Small intestine (tissue), 7 donors: ENCODE measurements around the gene OCA2. TPM values are rescaled to one million over a fixed set of nuclear protein-coding genes. Genes with fewer than 3 reads are reported as not detected.
"Not testable (repeated sequence)": the region's sequence is repeated elsewhere in the genome, so short reads cannot be mapped to it uniquely, and the experiment has no call there.

Experiments
- DNase-seq, 2 donors: peaks; one replicate each; pipeline versions ENCODE4 v3.0.0 to v3.0.0-alpha.2; 2013
- FAIRE-seq: peaks from 2 replicates; lab custom pipeline; 2012; peaks lifted over from hg19 to GRCh38; lab: Jason Lieb, UNC
- H3K27ac ChIP-seq, 3 donors: one replicate each; pipeline ENCODE4 v1.5.1; 2013; ENCODE audit warnings: low read length in 2 of 3, mild to moderate bottlenecking in 2 of 3, control low read depth in 1 of 3, inconsistent platforms in 1 of 3, low read depth in 1 of 3, moderate library complexity in 1 of 3
- H3K27me3 ChIP-seq, 3 donors: one replicate each; pipeline ENCODE4 v1.6.1; 2013; ENCODE audit warnings: low read length in 3 of 3, inconsistent platforms in 1 of 3; ENCODE audit not compliant: control insufficient read depth in 3 of 3, insufficient read depth in 3 of 3
- H3K36me3 ChIP-seq, 3 donors: one replicate each; pipeline ENCODE4 v1.6.1; 2013; ENCODE audit warnings: low read length in 3 of 3, inconsistent platforms in 1 of 3, low read depth in 1 of 3, mild to moderate bottlenecking in 1 of 3, moderate library complexity in 1 of 3; ENCODE audit not compliant: control insufficient read depth in 3 of 3, insufficient read depth in 2 of 3
- H3K4me1 ChIP-seq, 3 donors: one replicate each; pipeline ENCODE4 v1.6.1; 2013; ENCODE audit warnings: low read length in 2 of 3, inconsistent platforms in 1 of 3, low read depth in 1 of 3, mild to moderate bottlenecking in 1 of 3, moderate library complexity in 1 of 3; ENCODE audit not compliant: control insufficient read depth in 3 of 3, insufficient read depth in 2 of 3
- H3K4me3 ChIP-seq, 3 donors: one replicate each; pipeline ENCODE4 v1.5.1; 2013; ENCODE audit warnings: low read length in 3 of 3, control low read depth in 1 of 3, inconsistent platforms in 1 of 3, low read depth in 1 of 3, mild to moderate bottlenecking in 1 of 3, moderate library complexity in 1 of 3
- H3K9me3 ChIP-seq, 2 donors: one replicate each; pipeline ENCODE4 v1.6.1; 2013; ENCODE audit warnings: low read depth in 1 of 2, low read length in 1 of 2; ENCODE audit not compliant: control insufficient read depth in 2 of 2, insufficient read depth in 1 of 2
- WGBS, 3 donors: extraction: QIAGEN DNeasy Blood & Tissue Kit; methylation state at CpG; one replicate each; pipeline ENCODE4 v1.1.7; 2013; 5-methylcytosine and 5-hydroxymethylcytosine counted together
- polyA plus RNA-seq, 4 donors: library from polyadenylated mRNA; stranded (reverse) in 3 of 4; unstranded in 1 of 4; fragments of 200-250 nt in 3 of 4; fragments of 120-200 nt in 1 of 4; gene quantifications; one replicate each; pipeline versions ENCODE4 v1.2.1 to v1.2.3, GENCODE V29; 2013
- donor health status: healthy with polysubstance abuse.
- donor health status: control.
- donor health status: control.
- donor health status: Bipolar disorder and iron deficiency.
- donor health status: healthy.

The OCA2 gene
- polyA plus RNA-seq, 4 donors, result 0.07 to 5.9 TPM; not detected in 2

DNA sequence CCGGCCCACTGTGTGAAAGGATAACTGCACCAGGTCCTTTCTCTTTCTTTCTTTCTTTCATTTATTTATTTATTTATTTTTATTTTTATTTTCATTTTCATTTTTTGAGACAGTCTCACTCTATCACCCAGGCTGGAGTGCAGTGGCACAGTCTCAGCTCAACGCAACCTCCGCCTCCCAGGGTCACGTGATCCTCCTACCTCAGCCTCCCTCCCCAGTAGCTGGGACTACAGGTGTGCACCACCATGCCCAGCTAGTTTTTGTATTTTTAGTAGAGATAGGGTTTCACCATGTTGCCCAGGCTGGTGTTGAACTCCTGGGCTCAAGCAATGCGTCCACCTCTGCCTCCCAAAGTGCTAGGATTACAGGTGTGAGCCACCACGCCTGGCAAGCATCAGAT, 146.5 kb downstream of the OCA2 start:
- WGBS, 3 donors, result 87 to 93% (median 87%) methylated on average over 6 of the region's 6 CpGs
- not testable (repeated sequence) for H3K27ac ChIP-seq, H3K4me1 ChIP-seq, H3K27me3 ChIP-seq, H3K36me3 ChIP-seq, H3K9me3 ChIP-seq, FAIRE-seq, DNase-seq, H3K4me3 ChIP-seq

- no peak for FAIRE-seq
- H3K27me3 ChIP-seq, result no peaks in the 10 kb centered on the region
- no peaks in the 10 kb centered on the region for H3K9me3 ChIP-seq
- H3K4me3 ChIP-seq, result no peak overlapping the region
- DNase-seq, result no peak
- no peak overlapping the region for H3K27ac ChIP-seq
- no peaks in the 10 kb centered on the region for H3K4me1 ChIP-seq
- H3K36me3 ChIP-seq, result no peaks in the 10 kb centered on the region
- 87 to 89% (median 88%) methylated on average over 13 of the region's 13 CpGs for WGBS, 3 donors
Observed at GRCh38 chr15:27951191-27951890, 147.8 kb downstream of the OCA2 start.

DNA sequence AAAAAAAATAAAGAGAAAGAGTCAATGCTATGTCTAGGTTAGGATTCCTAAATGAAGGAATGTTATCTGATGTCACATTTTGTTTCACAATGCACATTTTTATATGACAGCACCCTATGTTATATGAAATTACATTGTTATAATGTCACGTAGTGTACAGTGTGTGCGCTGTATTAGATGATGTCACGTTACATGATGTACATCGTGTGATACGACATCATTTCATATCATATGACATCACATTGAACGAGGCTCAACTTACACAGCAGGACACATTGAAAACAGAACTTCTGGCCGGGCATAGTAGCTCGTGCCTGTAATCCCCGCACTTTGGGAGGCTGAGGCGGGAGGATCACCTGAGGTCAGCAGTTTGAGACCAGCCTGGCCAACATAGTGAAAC, 150.0 kb downstream of the OCA2 start:
- DNase-seq (no peak), FAIRE-seq (no peak)
- Histone ChIP-seq H3K4me1 (no peaks in the 10 kb centered on the region), H3K27ac (no peak overlapping the region), H3K4me3 (no peak overlapping the region), H3K36me3 (no peaks in the 10 kb centered on the region), H3K9me3 (peaks cover 0 to 2% of the 10 kb centered on the region in 2 donors), H3K27me3 (no peaks in the 10 kb centered on the region)
- WGBS, 3 donors, result 83 to 90% (median 87%) methylated on average over 10 of the region's 10 CpGs

DNA sequence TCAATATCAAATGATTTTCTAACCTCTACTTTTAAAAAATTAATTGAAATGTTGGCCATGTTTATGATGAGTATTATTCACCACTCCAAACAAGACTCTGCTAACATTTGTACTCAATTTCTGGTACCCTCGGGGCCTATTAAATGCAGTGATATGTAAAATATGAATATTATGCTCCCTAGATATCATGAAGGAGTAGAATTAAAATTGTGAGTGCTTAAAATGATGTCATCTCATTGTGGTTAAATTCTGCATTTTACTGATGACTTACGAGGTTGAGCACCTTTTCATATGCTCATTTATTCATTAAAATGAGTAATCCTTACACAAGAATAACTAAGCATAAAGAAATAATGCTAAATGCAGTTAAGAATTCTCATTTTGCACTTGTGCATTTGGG, 159.9 kb downstream of the OCA2 start:
- Histone ChIP-seq H3K4me1 (no peaks in the 10 kb centered on the region), H3K4me3 (no peak overlapping the region), H3K9me3 (peaks cover 0 to 3% of the 10 kb centered on the region in 2 donors), H3K36me3 (no peaks in the 10 kb centered on the region), H3K27ac (no peak overlapping the region), H3K27me3 (no peaks in the 10 kb centered on the region)
- DNase-seq (no peak), FAIRE-seq (no peak)
- WGBS, 3 donors, result 68 to 84% (median 74%) methylated on average over 2 of the region's 2 CpGs

DNA sequence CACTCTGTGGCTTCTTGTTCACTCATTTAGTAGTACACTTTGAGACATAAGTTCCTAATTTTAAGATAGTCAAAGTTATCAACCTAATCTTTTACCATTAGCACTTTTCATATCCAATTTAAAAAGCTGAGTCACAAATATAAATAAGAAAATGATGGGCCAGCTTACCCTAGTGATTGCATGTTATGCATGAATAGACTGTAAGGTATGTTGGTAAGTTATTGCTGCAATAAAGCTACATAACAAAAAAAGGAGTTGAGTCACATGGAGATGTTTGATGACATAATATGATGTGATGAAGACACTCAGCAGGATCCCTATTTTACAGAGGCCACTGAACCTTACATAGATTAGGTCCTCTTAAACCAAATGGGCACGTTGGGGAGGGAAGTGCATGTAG, 161.3 kb downstream of the OCA2 start:
- 23 to 60% (median 24%) methylated on average over 1 of the region's 1 CpG for WGBS, 3 donors

DNA sequence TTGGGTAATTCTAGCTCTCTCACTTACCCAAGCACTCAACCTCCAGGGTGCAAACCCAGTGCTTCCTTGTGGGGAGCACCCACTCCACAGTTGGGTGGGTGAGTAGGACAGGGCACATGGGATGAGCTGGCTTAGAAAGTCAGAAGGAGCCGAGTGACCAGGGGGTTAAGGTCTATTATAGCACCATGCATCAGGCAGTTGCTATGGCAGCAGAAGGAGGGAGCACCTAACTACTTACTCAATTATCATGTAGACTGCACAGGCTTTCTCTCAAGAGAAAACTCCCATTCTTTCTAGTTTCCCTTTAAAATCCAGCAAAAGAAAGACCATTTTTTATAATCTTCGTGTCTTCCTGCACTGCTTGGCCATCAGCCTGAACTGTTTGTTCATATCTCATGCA, 163.0 kb downstream of the OCA2 start:
- Histone ChIP-seq H3K36me3 (no peaks in the 10 kb centered on the region), H3K9me3 (peaks cover 3 to 4% of the 10 kb centered on the region in 2 donors), H3K4me3 (no peak overlapping the region), H3K4me1 (no peaks in the 10 kb centered on the region), H3K27me3 (no peaks in the 10 kb centered on the region), H3K27ac (no peak overlapping the region)
- DNase-seq (no peak), FAIRE-seq (no peak)
- WGBS, 3 donors, result 61 to 71% (median 69%) methylated on average over 2 of the region's 2 CpGs

More for the DNA sequence above, 161.3 kb downstream of the OCA2 start:
- Histone ChIP-seq H3K4me3 (no peak overlapping the region), H3K27ac (no peak overlapping the region), H3K9me3 (peaks cover 0 to 3% of the 10 kb centered on the region in 2 donors), H3K36me3 (no peaks in the 10 kb centered on the region), H3K27me3 (no peaks in the 10 kb centered on the region), H3K4me1 (no peaks in the 10 kb centered on the region)
- FAIRE-seq, result no peak
- DNase-seq, result no peak

DNA sequence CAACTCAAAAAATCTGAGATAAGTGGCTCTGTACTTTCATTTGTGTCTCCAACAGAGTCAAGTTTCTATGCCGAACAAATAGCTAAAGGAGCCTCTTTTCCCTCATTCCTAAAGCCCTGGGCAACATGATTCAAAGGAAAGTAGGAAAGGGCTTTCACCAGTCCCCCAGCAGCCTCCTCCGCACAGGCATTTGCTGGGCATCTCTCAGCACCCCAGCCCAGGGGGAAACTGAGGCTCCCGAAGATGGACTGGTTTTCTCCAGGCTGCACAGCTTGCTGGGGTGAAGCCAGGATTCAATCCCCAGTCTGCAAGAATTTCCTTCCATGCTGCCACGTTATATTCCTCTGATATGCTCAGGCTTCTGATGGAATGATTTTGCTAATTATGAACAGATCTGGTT, 163.8 kb downstream of the OCA2 start:
- Histone ChIP-seq H3K27ac (no peak overlapping the region), H3K4me1 (no peaks in the 10 kb centered on the region), H3K27me3 (no peaks in the 10 kb centered on the region), H3K9me3 (peaks cover 3 to 4% of the 10 kb centered on the region in 2 donors), H3K4me3 (no peak overlapping the region), H3K36me3 (no peaks in the 10 kb centered on the region)
- 84 to 86% (median 86%) methylated on average over 4 of the region's 4 CpGs for WGBS, 3 donors
- FAIRE-seq (no peak), DNase-seq (no peak)

DNA sequence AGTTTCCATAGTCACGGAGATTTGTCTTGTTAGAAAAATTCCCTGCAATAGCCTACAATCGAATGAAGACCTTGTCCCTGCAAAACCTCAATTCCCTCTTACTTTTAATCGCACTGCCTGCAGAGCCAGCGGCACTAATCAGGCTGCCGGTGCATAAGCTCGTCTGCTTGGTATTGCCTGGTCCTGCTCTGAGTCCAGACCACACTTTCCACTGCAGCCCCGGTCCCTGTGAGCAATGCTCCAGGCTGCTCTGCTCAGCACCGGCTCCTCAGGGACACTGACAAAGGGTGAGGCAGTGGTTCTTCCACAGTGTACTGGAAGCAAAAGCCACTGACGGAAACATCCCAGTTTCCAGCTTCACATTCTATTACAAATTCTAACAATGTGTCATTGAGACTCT, 164.3 kb downstream of the OCA2 start:
- Histone ChIP-seq H3K4me3 (no peak overlapping the region), H3K36me3 (no peaks in the 10 kb centered on the region), H3K27ac (no peak overlapping the region), H3K27me3 (no peaks in the 10 kb centered on the region), H3K9me3 (peaks cover 3 to 4% of the 10 kb centered on the region in 2 donors), H3K4me1 (no peaks in the 10 kb centered on the region)
- 74 to 80% (median 75%) methylated on average over 9 of the region's 9 CpGs for WGBS, 3 donors
- FAIRE-seq (no peak), DNase-seq (no peak)

- no peaks in the 10 kb centered on the region for H3K27me3 ChIP-seq
- H3K4me1 ChIP-seq, result no peaks in the 10 kb centered on the region
- no peaks in the 10 kb centered on the region for H3K36me3 ChIP-seq
- DNase-seq (no peak), FAIRE-seq (no peak)
- H3K27ac ChIP-seq, result no peak overlapping the region
- peaks cover 3 to 4% of the 10 kb centered on the region in 2 donors for H3K9me3 ChIP-seq
- no peak overlapping the region for H3K4me3 ChIP-seq
- 92 to 94% (median 93%) methylated on average over 6 of the region's 6 CpGs for WGBS, 3 donors
Observed at GRCh38 chr15:27933562-27933961, 165.6 kb downstream of the OCA2 start.
